ENCODE measurements around the gene GSDME.

GSDME gene

DNA sequence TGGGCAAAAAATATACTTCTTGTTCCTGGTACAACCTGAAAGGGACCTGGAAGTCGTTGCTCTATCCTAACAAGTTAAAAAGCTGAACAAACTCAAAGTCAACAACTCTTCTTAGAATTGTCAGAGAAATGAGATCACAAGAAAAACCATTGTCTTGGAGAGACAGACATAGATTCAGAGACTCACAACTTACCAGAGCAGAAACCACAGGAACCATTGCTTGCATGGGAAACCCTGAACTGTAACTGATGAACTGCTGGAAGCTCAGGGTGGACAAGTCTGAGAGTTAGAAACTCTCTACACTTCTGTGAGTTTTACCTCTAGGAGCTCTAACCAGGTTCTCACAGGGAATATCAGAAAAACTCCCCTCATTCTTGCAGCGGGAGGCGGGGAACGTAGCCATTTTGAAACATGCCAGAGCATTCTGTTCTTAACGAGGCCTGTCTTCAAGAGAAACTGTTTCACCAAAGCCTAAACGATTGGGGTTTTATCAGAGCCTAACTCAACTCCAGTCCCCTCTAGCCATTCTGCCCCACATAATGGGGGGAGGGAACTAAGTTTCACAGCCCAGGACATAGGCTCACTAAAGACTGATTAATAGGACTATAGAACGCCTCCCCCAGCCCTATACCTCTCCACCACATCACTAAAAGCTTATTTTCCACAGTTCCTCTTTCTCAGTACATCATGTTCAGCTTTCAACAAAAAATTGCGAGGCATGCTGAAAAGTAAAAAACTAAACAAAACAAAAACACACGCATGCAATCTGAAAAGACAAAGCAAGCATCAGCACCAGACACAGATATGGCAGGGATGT is 12.0 kb upstream of the GSDME start:
- no peak for DNase-seq

- no peak for DNase-seq
Observed at GRCh38 chr7:24767878-24768569, 10.8 kb upstream of the GSDME start.

DNA sequence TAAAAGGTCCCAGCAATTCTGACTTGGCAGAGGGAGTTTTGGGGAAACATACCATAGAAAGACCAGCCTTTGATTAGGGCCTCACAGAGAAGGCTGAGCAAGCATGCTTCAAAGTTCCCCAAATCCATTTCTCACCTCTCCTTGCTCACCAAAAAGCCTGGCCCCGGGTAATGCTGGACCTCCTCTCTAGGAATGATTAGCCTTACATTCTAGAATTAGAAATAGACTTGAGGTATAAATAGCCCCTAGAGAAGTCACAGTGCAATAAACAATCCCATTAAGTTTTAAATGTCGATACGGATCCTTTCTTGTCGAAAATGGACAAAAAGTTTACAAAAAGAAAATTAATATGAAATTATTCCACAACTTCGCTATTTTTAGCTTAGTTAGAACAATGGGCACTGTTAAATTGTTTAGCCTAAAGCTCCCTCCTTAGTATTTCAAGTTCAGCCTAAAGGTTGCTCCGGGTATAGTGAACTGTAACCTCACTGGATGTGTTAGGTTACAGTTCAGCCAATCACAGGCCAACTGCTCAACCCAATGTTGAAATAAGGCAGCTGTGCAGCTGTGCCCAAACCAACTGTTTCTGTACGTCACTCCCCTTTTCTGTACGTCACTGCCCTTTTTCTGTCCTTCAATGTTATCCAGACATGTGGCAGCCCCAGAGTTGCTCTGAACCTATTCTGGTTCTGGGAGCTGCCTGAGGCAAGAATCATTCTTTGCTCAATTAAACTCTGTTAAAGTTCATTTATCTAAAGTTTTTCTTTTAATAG is 7.9 kb upstream of the GSDME start:
- DNase-seq = no peak

DNA sequence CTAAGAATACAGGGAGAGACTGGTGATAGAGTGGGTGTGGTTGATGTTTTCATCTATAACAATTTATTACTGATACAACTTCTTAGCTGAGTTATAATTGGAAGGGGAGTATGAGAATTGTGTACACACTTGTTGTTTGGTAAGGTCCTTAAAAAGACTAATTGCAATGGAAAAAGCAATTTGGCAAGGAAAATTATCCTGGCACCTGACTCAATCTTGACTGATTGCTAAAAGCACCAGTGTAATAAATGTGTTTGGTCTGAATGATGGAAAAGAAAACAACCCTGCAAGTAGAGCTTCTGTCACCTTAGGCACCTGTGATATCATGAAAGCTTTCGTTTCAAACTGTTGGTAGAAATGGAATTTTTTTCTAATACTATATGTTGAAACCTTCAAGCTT is 6.7 kb upstream of the GSDME start:
- no peak for DNase-seq

DNA sequence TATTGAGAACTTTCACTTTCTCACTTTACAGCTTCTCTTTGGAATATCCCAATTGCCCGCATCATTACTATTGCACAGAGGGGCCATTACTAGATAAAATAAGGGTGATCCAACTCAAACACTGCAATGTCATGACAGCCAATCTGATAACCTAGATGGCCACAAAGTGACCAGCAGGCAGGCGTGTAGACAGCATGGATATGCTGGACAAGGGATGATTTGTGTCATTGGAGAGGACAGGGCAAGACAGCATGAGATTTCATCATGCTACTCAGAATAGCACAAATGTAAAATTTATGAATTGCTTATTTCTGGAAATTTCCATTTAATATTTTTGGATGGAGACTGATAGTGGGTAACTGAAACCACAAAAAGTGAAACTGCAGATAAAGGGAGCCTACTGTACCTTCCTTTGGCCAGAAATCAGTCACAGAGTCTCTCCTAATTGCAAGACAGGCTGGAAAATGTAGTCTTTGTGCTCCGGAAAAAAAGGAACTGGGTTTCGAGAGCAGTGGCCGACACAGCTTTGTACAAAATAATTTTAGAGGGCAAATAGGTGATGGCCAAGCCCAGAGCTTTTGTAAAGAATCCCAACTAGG is 6.1 kb upstream of the GSDME start:
- DNase-seq = no peak

- no peak for DNase-seq
Observed at GRCh38 chr7:24762771-24763170, 5.5 kb upstream of the GSDME start.

DNA sequence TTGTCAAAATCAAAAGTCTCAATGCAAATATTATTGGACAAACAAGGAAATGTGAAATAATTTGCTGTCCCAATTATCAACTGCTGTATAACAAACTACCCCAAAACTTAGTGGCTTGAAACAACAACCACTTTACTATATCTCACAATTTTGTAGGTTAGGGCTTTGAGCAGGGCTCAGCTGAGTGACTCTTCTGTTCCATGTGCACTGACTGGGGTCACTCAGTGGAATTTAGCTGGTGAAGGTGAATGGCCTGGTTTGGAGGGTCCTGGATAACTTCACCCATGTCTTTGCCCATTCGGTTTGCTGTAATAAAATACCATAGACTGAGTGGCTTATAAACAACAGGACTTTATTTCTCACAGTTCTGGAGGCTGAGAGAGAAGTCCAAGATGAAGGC is 3.7 kb upstream of the GSDME start:
- DNase-seq = no peak

- no peak for DNase-seq
Observed at GRCh38 chr7:24756545-24757352, 515 bp downstream of the GSDME start.

DNA sequence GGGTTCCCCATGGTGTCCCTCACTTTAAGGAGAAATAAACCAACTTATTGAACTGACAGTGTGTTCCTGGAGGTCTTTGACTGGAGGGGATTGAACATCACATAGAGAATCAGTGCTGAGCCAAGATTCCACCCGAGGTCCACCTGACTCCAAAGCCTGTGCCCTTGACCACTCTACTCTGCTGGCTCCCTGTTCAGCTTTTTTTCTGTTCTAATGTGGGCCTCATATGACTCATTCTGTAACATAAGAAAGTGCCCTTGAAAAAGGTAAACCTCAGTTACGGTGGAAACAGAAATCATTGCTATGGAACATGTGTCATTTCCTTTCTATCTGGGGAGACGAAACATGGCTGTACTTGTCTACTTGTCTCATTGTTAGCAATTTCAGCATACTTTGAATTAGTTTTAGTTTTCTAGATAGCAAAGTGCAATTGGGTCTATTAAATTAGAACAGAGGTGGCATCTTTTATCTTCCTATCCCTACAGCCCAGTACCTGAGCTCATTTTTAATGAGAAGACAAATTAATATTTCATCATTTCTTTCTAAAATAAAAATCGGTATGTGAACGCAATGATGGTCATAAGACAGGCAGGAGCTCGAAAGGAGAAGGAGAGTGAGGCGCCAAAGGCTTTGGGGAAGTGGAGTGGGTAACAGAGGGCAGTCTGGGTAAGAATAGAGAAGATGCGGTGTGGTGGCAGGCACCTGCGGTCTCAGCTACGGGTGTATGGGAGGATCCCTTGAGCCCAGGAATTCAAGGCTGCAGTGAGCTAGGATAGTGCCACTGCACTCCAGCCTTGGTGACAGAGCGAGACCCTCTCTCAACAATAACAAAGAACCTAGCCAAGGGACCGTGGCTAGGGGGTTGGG is 1.5 kb downstream of the GSDME start:
- DNase-seq = no peak

GRCh38 chr7:24754906-24755506 is 2.3 kb downstream of the GSDME start:
- no peak for DNase-seq

DNA sequence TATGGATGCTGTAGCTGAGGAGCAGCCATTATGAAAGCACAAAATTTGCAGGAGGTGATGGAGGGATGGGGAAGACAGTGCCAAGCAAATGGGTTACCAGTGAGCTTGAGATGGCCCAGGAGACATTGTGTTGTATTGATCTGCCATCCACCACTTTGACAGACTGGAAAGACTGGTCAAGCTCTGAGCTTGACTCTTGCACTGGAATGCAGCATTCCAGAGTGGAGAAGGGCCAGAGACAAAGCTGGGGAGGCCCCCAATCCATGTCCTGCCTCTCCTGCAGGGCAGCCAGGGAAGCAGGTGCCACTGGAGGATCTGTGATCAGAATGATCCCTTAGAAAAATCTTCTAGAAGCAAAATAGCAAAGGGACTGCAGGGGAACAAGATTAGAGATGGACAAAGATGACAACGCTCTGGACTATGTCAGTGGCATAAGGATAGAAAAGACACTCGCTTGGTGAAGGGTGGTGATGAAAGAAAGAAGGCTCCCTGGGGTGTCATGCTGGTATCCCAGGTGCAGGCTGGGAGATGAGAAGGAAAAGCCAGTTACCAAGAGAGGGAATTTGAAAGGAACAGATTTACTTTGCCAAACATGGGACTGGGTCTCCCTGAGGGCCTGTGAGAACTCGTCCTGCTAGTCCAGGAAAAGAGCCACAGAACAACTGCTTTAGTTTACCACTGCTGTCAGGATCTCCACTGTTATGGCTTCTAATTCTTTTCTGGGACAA is 5.0 kb downstream of the GSDME start:
- no peak for DNase-seq

GRCh38 chr7:24751484-24751883 is 5.8 kb downstream of the GSDME start:
- DNase-seq = no peak

- DNase-seq = no peak
Observed at GRCh38 chr7:24750441-24751055, 6.7 kb downstream of the GSDME start.

- no peak for DNase-seq
Observed at GRCh38 chr7:24748521-24748920, 8.7 kb downstream of the GSDME start.

GRCh38 chr7:24745355-24745754 is 11.9 kb downstream of the GSDME start:
- no peak for DNase-seq

DNA sequence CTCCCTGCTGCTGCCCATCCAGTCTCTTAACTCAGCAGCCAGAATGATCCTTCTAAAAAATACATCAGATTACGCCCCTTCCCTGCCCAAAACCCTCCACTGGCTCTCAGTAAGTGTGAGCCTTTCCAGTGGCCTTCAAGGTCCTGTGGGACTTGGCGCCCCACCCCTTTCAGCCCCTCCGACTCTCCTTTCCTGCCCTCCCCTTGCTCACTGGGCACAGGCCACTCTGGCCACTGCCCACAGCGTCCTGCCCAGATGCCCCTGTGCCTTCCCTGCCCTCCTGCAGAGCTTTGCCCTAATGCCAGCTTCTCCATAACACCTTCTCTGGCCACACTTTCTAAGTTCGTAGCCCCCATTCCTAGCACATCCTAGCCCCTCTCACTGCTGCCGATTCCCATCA is 13.8 kb downstream of the GSDME start:
- no peak for DNase-seq

- no peak for DNase-seq
Observed at GRCh38 chr7:24742506-24743162, 14.6 kb downstream of the GSDME start.

GRCh38 chr7:24741679-24742505 is 15.4 kb downstream of the GSDME start:
- no peak for DNase-seq
